ENCODE measurements around the gene THSD1. TPM values are rescaled to one million over a fixed set of nuclear protein-coding genes. Genes with fewer than 3 reads are reported as not detected.
"Not testable (repeated sequence)": the region's sequence is repeated elsewhere in the genome, so short reads cannot be mapped to it uniquely, and the experiment has no call there.

THSD1 gene
- total and polyA plus RNA-seq, 9 donors: 2.1 to 6.4 (median 3.5) TPM

GRCh38 chr13:52374389-52374788 lies 31.6 kb downstream of the THSD1 start:
- Histone ChIP-seq H3K36me3 (no peaks in the 10 kb centered on the region), H3K9me3 (no peaks in the 10 kb centered on the region), H3K4me3 (no peak overlapping the region), H3K27ac (no peak overlapping the region), H3K4me1 (ENCODE audit: insufficient read depth) (no peaks in the 10 kb centered on the region), H3K27me3 (no peaks in the 10 kb centered on the region)
- no peak for TF ChIP-seq CTCF (IDR thresholded peaks at IDR 0.05)
- intact Hi-C loops (cut with DNase I): no loop called here
- no peak for DNase-seq
- 84 to 86% (median 84%) methylated on average over 4 of the region's 4 CpGs for WGBS, 3 donors

- H3K4me3 ChIP-seq; H3K4me1 ChIP-seq (ENCODE audit: insufficient read depth); H3K36me3 ChIP-seq; H3K27ac ChIP-seq; H3K27me3 ChIP-seq; DNase-seq; H3K9me3 ChIP-seq; intact Hi-C loops (cut with DNase I): not testable (repeated sequence)
- WGBS, 3 donors: 97 to 100% (median 100%) methylated on average over 1 of the region's 1 CpG
Measured at GRCh38 chr13:52373277-52373676, 32.7 kb downstream of the THSD1 start.

- Histone ChIP-seq H3K4me3 (no peak overlapping the region), H3K27ac (no peak overlapping the region)
- DNase-seq: no peak
Measured at GRCh38 chr13:52371736-52372247, 34.2 kb downstream of the THSD1 start.

GRCh38 chr13:52366291-52366690 lies 39.7 kb downstream of the THSD1 start:
- Histone ChIP-seq H3K27me3 (no peaks in the 10 kb centered on the region), H3K9me3 (no peaks in the 10 kb centered on the region), H3K4me1 (ENCODE audit: insufficient read depth) (no peaks in the 10 kb centered on the region), H3K27ac (no peak overlapping the region), H3K4me3 (no peak overlapping the region), H3K36me3 (no peaks in the 10 kb centered on the region)
- WGBS, 3 donors: 48 to 60% (median 50%) methylated on average over 4 of the region's 4 CpGs
- TF ChIP-seq EP300 (IDR thresholded peaks at IDR 0.05) (no peak), CTCF (IDR thresholded peaks at IDR 0.05) (no peak), POLR2A (IDR thresholded peaks at IDR 0.05) (no peak)
- intact Hi-C loops (cut with DNase I): no loop called here
- DNase-seq: no peak

More at GRCh38 chr13:52371736-52372247, 34.2 kb downstream of the THSD1 start:
- TF ChIP-seq CTCF (IDR thresholded peaks at IDR 0.05) (no peak), POLR2A (IDR thresholded peaks at IDR 0.05) (no peak), EP300 (IDR thresholded peaks at IDR 0.05) (no peak)
- WGBS, 3 donors: 10 to 29% (median 24%) methylated on average over 3 of the region's 3 CpGs
- Histone ChIP-seq H3K4me1 (ENCODE audit: insufficient read depth) (no peaks in the 10 kb centered on the region), H3K27me3 (no peaks in the 10 kb centered on the region), H3K9me3 (no peaks in the 10 kb centered on the region), H3K36me3 (no peaks in the 10 kb centered on the region)
- intact Hi-C loops (cut with DNase I): no loop called here

- H3K4me1 ChIP-seq (ENCODE audit: insufficient read depth); H3K9me3 ChIP-seq; H3K4me3 ChIP-seq; H3K27ac ChIP-seq; H3K27me3 ChIP-seq; H3K36me3 ChIP-seq; DNase-seq; intact Hi-C loops (cut with DNase I): not testable (repeated sequence)
- WGBS, 3 donors: 64 to 86% (median 64%) methylated on average over 4 to 5 of the region's 6 CpGs
Measured at GRCh38 chr13:52362169-52362887, 43.6 kb downstream of the THSD1 start.

All from ovary (tissue), 9 donors.